Smooth muscle cell of the brain vasculature (primary cell): ENCODE measurements around the gene STK11IP.

Source experiments
- DNase-seq: peaks from one replicate; pipeline ENCODE4 v3.0.0-alpha.2; 2012; ENCODE audit warnings: low read depth, low spot score

STK11IP gene

GRCh38 chr2:219614076-219614860, 16.6 kb downstream of the STK11IP start:
- no peak for DNase-seq

DNA sequence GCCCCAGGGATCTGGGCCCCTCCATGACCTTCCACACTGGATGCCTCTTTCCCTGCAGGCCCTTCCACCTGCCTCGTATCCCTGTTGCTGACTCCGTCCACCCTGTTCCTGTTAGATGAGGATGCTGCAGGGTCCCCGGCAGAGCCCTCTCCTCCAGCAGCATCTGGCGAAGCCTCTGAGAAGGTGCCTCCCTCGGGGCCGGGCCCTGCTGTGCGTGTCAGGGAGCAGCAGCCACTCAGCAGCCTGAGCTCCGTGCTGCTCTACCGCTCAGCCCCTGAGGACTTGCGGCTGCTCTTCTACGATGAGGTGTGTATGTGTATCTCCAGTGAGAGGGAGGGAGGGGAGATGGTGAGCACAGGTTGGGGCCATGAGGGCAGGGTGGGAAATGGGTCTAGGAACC, 17.4 kb downstream of the STK11IP start:
- DNase-seq: no peak

DNA sequence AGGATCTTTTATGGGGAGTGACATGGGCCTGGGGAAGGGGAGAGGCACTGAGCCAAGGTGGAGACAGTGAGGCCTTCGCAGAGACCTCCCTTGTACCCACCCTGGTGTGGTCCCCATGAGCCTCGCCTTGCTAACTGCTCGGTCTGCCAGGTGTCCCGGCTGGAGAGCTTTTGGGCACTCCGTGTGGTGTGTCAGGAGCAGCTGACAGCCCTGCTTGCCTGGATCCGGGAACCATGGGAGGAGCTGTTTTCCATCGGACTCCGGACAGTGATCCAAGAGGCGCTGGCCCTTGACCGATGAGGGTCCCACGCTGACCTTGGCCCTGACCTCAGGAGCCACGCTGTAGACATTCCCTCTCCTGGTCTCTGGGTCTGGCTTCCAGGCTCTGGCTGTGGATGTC, 18.2 kb downstream of the STK11IP start:
- no peak for DNase-seq

GRCh38 chr2:219616550-219616949, 18.9 kb downstream of the STK11IP start:
- no peak for DNase-seq

GRCh38 chr2:219618733-219619122, 21.1 kb downstream of the STK11IP start:
- DNase-seq: no peak

GRCh38 chr2:219619235-219619634, 21.6 kb downstream of the STK11IP start:
- no peak for DNase-seq

DNA sequence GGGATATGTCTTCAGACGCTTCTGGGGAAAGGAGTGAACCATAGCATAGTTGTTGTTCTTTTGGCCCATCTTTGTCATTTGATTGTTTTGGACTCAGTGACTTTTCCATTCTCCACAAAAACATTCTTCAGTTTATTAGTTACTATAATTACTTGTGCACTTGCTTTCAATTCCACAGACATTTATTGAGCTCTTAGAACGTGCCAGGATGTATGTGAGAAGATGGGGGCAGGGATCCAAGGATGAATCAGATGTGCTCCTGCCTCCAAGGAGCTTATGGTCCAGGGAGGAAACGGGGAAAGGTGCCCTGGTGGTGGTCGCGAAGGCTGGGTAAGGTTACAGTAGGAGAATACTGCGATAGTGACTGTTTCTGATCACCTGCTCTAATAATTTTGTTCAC, 22.9 kb downstream of the STK11IP start:
- no peak for DNase-seq

GRCh38 chr2:219621935-219622334, 24.3 kb downstream of the STK11IP start:
- DNase-seq: no peak

DNA sequence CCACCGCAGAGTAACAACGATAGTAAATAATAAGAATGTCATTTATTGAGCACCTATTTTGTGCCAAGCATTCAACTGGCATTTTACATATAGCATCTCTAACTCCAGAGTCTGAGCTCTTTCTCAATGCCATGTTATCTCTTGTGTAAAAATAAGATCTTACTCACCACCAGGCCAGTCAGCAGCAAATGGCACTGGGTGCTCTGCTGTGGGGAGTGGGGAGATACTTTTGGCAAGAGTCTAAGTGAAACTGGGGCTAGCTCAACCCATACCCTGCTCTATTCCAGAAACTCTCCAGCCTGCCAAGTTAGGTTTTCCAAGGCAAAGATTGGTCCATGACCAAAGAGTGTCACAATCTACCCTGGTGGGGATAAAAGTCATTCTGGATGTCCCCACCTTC, 24.8 kb downstream of the STK11IP start:
- DNase-seq: no peak

- DNase-seq: no peak
Observed at GRCh38 chr2:219624565-219624964, 26.9 kb downstream of the STK11IP start.

DNA sequence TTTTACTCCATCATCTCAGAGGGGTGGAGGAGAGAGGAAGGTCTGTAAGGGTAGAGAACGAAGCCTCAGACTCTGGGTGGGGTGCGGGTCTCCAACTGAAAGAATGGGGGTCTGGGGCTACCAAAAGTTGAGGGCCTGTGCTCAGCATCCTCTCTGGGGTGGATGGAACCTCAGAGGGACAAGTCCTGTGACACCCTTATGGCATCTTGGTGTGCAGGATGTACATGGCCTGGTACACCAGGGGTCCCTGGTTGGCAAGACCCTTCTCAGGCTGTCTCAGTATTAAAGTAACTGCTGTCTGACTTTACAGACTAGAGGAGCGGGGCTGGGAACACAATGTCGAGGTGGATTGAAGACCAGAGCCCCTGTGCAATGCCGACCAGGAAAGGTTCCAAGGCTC, 27.5 kb downstream of the STK11IP start:
- DNase-seq: no peak

DNA sequence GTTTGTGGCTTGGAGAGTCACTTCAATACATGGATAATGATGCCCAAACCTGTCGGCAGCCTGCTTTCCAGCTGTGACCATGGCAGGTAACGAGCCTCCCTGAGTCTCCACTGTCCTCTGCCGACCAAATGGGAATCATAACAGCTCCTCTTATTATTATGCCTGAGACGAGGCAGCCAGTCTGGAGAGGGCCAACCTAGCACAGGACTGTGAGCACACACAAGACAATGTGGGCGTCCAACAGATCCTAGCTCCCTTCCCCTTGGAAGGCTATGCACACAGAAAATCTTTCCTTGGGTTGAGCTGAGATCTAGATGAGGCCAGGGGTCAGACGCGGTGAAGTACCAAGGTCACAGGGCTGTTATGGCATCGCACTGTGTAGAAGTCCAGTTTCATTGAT, 28.9 kb downstream of the STK11IP start:
- no peak for DNase-seq

GRCh38 chr2:219627103-219628100, 29.7 kb downstream of the STK11IP start, which contains the start of gene SLC4A3:
Gene SLC4A3 (plus strand): TSS chr2:219627630. CDS start chr2:219627993, 363 bp downstream.
- DNase-seq: no peak

DNA sequence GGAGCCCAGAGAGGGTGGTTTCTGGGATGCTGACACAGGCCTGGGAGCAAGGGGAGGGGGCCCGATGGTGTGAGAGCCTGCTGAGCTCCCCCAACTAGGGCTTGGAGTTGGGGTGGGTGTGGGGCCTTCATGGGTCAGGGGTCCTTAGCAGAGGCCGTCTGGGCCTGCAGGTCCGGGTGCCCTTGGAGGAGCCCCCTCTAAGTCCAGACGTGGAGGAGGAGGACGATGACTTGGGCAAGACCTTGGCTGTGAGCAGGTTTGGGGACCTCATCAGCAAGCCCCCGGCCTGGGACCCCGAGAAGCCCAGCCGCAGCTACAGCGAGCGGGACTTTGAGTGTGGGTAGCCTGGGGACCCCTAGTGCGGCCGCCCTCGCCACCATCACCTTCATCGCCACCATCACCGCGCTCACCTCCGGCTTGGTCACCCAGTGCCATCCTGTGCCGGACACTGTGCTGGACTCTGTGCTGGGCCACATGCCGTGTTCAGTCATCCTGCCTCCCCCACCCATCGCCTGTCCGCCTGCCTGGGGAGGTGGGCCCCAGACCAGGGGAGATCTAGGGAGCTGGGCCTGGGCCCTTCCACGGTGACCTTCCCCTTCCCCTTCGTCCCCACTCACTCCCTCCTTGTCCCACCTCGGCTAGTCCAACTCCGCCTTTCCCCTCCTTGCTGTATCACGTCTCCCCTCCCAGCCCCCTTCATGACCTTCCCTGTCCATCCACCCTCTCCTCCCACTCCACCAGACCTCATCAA, 30.8 kb downstream of the STK11IP start:
- no peak for DNase-seq

DNA sequence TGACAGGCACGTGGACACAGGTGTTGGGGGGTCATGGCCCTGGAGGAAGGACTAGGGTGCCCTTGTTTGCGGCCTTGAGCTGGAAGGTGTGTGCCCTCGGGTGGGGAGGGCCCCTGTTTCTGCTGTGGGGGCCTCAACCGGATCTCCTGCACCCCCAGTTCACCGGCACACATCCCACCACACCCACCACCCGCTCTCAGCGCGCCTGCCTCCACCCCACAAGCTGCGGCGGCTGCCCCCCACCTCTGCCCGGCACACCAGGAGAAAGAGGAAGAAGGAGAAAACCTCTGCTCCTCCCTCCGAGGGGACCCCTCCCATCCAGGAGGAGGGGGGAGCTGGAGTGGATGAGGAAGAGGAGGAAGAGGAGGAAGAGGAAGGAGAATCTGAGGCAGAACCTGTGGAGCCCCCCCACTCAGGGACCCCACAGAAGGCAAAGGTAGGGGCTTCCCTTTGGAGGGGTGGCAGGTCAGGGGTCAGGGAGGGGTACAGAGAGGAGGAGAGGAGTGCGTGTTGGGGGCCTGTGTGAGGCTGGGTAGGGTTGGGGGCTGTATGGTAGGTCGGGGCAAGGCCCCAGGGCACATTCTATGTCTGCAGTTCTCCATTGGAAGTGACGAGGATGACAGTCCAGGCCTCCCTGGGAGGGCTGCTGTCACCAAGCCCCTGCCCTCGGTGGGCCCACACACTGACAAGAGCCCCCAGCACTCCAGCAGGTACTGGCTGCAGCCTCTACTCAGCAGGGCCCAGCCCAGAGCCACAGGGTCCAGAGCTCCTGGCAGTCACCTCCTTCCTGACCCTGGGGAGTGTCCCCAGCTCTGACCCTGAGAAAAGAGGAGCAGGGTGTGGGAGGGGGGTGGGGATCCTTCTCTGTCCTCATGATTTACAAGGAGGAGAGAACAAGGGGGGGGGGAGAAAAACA, 31.6 kb downstream of the STK11IP start:
- no peak for DNase-seq

DNA sequence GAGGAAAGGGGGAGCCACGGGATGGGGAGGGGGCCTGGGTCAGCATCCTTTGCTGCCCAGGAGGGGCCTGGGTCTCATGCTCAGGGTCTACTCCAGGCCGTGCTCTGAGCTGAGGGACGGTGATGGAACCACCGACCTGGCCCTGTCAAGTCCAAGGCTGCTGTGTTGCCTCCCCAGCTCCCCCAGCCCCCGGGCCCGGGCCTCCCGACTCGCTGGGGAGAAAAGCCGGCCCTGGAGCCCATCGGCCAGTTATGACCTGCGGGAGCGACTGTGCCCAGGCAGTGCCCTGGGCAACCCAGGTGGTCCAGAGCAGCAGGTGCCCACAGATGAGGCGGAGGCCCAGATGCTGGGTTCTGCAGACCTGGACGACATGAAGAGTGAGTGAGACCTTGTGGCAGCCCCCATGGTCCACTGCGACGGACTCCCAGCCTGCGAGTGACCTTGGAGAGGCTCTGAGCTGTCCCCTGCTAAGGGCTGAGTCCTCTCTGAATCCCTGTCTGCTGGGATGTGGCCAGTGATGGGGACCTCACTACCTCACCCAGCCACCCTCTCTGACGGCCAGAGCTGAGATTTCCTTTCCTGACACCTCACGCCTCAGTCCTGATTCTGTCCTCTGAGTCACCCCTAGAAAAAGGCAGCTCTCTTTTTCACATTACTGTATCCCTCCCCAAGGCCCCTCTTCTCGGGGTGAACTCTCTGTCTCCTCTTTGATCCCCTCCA, 32.5 kb downstream of the STK11IP start:
- no peak for DNase-seq

DNA sequence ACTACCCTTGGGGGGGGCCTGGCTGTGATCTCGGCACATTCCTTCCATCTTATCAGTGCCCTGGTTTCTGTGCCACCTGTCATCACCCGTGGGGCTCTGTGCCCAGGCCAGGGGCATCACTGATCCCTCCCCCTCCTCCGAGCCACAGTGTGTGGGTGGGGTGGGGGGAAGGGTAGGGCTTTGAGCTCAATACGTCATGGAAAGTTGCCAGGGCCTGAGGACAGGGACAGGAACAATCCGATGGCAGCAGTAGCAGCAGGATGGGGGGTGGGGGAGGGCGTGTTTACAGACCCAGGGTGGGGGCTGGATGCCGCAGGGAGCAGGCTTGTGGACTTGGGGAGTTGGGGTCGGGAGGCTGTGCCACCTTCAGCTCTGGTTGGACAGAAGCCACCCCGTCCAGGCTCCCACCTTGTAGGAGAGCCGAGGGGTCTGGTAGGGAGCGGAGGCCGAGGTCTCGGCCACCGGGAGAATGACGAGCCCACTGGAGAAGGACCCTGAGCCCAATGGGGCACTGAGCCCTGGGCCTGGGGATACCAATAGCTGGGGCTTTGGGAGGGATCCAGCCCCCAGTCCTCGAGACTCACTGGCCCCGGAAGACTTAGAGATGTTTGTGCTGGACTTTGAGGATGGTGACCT, 33.2 kb downstream of the STK11IP start:
- DNase-seq: no peak

DNA sequence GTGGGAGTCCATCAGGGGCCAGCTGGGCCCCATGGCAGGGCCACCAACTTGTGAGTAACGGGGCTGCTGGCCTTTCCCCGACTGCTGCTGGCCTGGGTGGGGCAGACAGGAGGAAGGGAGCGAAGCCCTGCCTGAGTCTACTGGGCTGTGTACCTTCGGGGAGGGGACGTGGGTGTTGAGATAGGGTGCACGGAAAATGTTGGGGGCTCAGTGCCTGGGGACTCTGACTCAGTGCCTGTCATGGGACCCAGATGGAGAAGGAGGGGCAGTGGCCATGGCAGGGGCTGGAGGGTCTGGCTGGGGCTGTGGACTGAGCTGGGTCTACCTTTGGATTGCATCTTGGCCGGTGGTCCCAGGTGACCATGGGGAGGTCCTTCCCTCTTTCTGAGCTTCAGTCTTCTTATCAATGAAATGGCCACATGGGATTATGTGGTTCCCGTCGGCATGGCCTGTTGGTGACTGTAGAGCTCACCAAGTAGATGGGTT, 33.8 kb downstream of the STK11IP start:
- DNase-seq: no peak
